Chondrocyte (in vitro differentiated cells): ENCODE results near the gene CASD1. TPM values are rescaled to one million over a fixed set of nuclear protein-coding genes. Genes with fewer than 3 reads are reported as not detected.

Source experiments
- DNase-seq: peaks from one replicate; pipeline ENCODE4 v3.0.0; 2021; ENCODE audit warnings: mixed read lengths, low spot score
- H3K27ac Mint-ChIP-seq: one replicate; pipeline ENCODE4 v1.8.0; 2021; ENCODE audit warnings: mild to moderate bottlenecking, moderate library complexity, mixed read lengths; ENCODE audit not compliant: unreplicated experiment
- H3K27me3 Mint-ChIP-seq: 2 replicates; pipeline ENCODE4 v1.8.0; 2021; ENCODE audit warnings: low read depth, mixed read lengths
- H3K36me3 Mint-ChIP-seq: 2 replicates; pipeline ENCODE4 v1.8.0; 2021; ENCODE audit warnings: low read depth, mixed read lengths
- H3K4me1 Mint-ChIP-seq: 2 replicates; pipeline ENCODE4 v1.8.0; 2021; ENCODE audit warnings: low read depth, mild to moderate bottlenecking, mixed read lengths
- H3K4me3 Mint-ChIP-seq: one replicate; pipeline ENCODE4 v1.8.0; 2021; ENCODE audit warnings: mild to moderate bottlenecking, moderate library complexity, mixed read lengths; ENCODE audit not compliant: unreplicated experiment
- H3K9me3 Mint-ChIP-seq: 2 replicates; pipeline ENCODE4 v1.8.0; 2021; ENCODE audit warnings: low read depth, mixed read lengths
- CTCF ChIP-seq: fragments of 200-600 bp; sonication (generic); IDR thresholded peaks from 2 replicates; pipeline ENCODE4 v1.5.0; 2021; ENCODE audit warnings: antibody characterized with exemption, mild to moderate bottlenecking, moderate library complexity
- total RNA-seq: library from RNA; stranded (reverse); gene quantifications from 3 replicates; pipeline ENCODE4 v1.2.1, GENCODE V29; 2021

CASD1 gene
- total RNA-seq, 1 donor from 2014 or later: 10.9 TPM

GRCh38 chr7:94477878-94478277 is 31.7 kb upstream of the CASD1 start:
- no peaks in the 10 kb centered on the region for H3K36me3 Mint-ChIP-seq

GRCh38 chr7:94478648-94479214 is 30.9 kb upstream of the CASD1 start:
- no peak for DNase-seq
- Mint-ChIP-seq H3K27me3 (peaks cover 3% of the 10 kb centered on the region), H3K4me1 (no peaks in the 10 kb centered on the region), H3K36me3 (no peaks in the 10 kb centered on the region), H3K9me3 (no peaks in the 10 kb centered on the region), H3K27ac (no peak overlapping the region), H3K4me3 (no peak overlapping the region)
- no peak for TF ChIP-seq CTCF

More at GRCh38 chr7:94477878-94478277, 31.7 kb upstream of the CASD1 start:
- Mint-ChIP-seq H3K9me3 (peaks cover 2% of the 10 kb centered on the region), H3K27me3 (peaks cover 3% of the 10 kb centered on the region), H3K4me3 (no peak overlapping the region), H3K4me1 (no peaks in the 10 kb centered on the region), H3K27ac (no peak overlapping the region)
- DNase-seq: no peak
- TF ChIP-seq CTCF: no peak

GRCh38 chr7:94481279-94481678 is 28.3 kb upstream of the CASD1 start:
- H3K4me3 Mint-ChIP-seq: no peak overlapping the region
- no peak for DNase-seq
- H3K9me3 Mint-ChIP-seq: no peaks in the 10 kb centered on the region
- H3K36me3 Mint-ChIP-seq: no peaks in the 10 kb centered on the region
- no peak for TF ChIP-seq CTCF
- no peaks in the 10 kb centered on the region for H3K4me1 Mint-ChIP-seq
- no peak overlapping the region for H3K27ac Mint-ChIP-seq
- H3K27me3 Mint-ChIP-seq: no peaks in the 10 kb centered on the region

GRCh38 chr7:94482796-94483195 is 26.8 kb upstream of the CASD1 start:
- Mint-ChIP-seq H3K4me3 (no peak overlapping the region), H3K36me3 (no peaks in the 10 kb centered on the region), H3K4me1 (no peaks in the 10 kb centered on the region), H3K27me3 (no peaks in the 10 kb centered on the region), H3K9me3 (no peaks in the 10 kb centered on the region), H3K27ac (no peak overlapping the region)
- no peak for TF ChIP-seq CTCF
- DNase-seq: no peak

GRCh38 chr7:94483843-94484242 is 25.8 kb upstream of the CASD1 start:
- no peak for TF ChIP-seq CTCF
- H3K9me3 Mint-ChIP-seq: no peaks in the 10 kb centered on the region
- no peak for DNase-seq
- no peak overlapping the region for H3K27ac Mint-ChIP-seq
- no peaks in the 10 kb centered on the region for H3K36me3 Mint-ChIP-seq
- H3K4me1 Mint-ChIP-seq: no peaks in the 10 kb centered on the region
- no peak overlapping the region for H3K4me3 Mint-ChIP-seq
- no peaks in the 10 kb centered on the region for H3K27me3 Mint-ChIP-seq
